Pulmonary artery endothelial cell (primary cell): ENCODE data around the gene MARCHF7. TPM values are rescaled to one million over a fixed set of nuclear protein-coding genes. Genes with fewer than 3 reads are reported as not detected.
"Not testable (repeated sequence)": the region's sequence is repeated elsewhere in the genome, so short reads cannot be mapped to it uniquely, and the experiment has no call there.

ENCODE experiments used
- DNase-seq: peaks from one replicate; pipeline ENCODE4 v3.0.0-alpha.2; 2011; ENCODE audit warnings: low read depth, low spot score
- total RNA-seq: library from RNA; depleted of rRNA; stranded (reverse); fragments of >200 nt; gene quantifications from 2 replicates; pipeline ENCODE4 v1.2.3, GENCODE V29; 2014

Gene MARCHF7
- total RNA-seq: 100 and 116 TPM in 2 replicates

GRCh38 chr2:159712143-159712928 lies at the start of gene MARCHF7:
Gene MARCHF7 (plus strand): TSS chr2:159712506. CDS start chr2:159729023, 16,517 bp downstream.
- DNase-seq: peak; percentile 81

GRCh38 chr2:159667423-159667822 lies 44.9 kb upstream of the MARCHF7 start:
- not testable (repeated sequence) for DNase-seq

- DNase-seq: no peak
These were observed 41.3 kb upstream of the MARCHF7 start for GRCh38 chr2:159671047-159671446.

GRCh38 chr2:159677654-159678053 lies 34.7 kb upstream of the MARCHF7 start:
- DNase-seq: no peak

- no peak for DNase-seq
These were observed 31.6 kb upstream of the MARCHF7 start for GRCh38 chr2:159680692-159681091.

GRCh38 chr2:159683817-159684216 lies 28.5 kb upstream of the MARCHF7 start:
- DNase-seq: no peak

GRCh38 chr2:159684796-159685195 lies 27.5 kb upstream of the MARCHF7 start:
- DNase-seq: no peak

- DNase-seq: no peak
These were observed 17.7 kb upstream of the MARCHF7 start for GRCh38 chr2:159694500-159695040.

GRCh38 chr2:159695795-159696448 lies 16.4 kb upstream of the MARCHF7 start:
- DNase-seq: no peak

- DNase-seq: no peak
These were observed 8.8 kb upstream of the MARCHF7 start for GRCh38 chr2:159703491-159703890.

- DNase-seq: no peak
These were observed 5.8 kb upstream of the MARCHF7 start for GRCh38 chr2:159706385-159706980.

- DNase-seq: no peak
These were observed 4.1 kb upstream of the MARCHF7 start for GRCh38 chr2:159708066-159708760.

- DNase-seq: peak; percentile 72
These were observed 1.6 kb upstream of the MARCHF7 start for GRCh38 chr2:159710601-159711180.

- peak; percentile 44 for DNase-seq
These were observed 654 bp upstream of the MARCHF7 start for GRCh38 chr2:159711562-159712142.

GRCh38 chr2:159712929-159713420 lies 669 bp downstream of the MARCHF7 start:
- no peak for DNase-seq

GRCh38 chr2:159713631-159714246 lies 1.4 kb downstream of the MARCHF7 start:
- DNase-seq: no peak

- DNase-seq: no peak
These were observed 2.1 kb downstream of the MARCHF7 start for GRCh38 chr2:159714247-159714930.

GRCh38 chr2:159715451-159715850 lies 3.1 kb downstream of the MARCHF7 start:
- DNase-seq: no peak

- DNase-seq: not testable (repeated sequence)
These were observed 4.1 kb downstream of the MARCHF7 start for GRCh38 chr2:159716409-159716808.

- no peak for DNase-seq
These were observed 4.6 kb downstream of the MARCHF7 start for GRCh38 chr2:159716857-159717256.
